IPS-20b (cell line): ENCODE measurements around the gene AGAP1.

Experiments
- H3K27ac ChIP-seq: one replicate; pipeline ENCODE4 v1.5.1; 2013; ENCODE audit warnings: low read length
- H3K27me3 ChIP-seq: 2 replicates; pipeline ENCODE4 v1.6.1; 2013; ENCODE audit warnings: mild to moderate bottlenecking, low read length, inconsistent platforms; ENCODE audit not compliant: insufficient read depth
- H3K36me3 ChIP-seq: 2 replicates; pipeline ENCODE4 v1.6.1; 2013; ENCODE audit warnings: low read depth, mild to moderate bottlenecking, inconsistent platforms, low read length, moderate library complexity; ENCODE audit not compliant: insufficient read depth
- H3K4me1 ChIP-seq: 2 replicates; pipeline ENCODE4 v1.6.1; 2013; ENCODE audit warnings: mild to moderate bottlenecking, control low read depth, inconsistent platforms, low read length, moderate library complexity; ENCODE audit not compliant: insufficient read depth
- H3K4me3 ChIP-seq: 2 replicates; pipeline ENCODE4 v1.5.1; 2013; ENCODE audit warnings: mild to moderate bottlenecking, low read length, inconsistent platforms
- H3K9ac ChIP-seq: 2 replicates; pipeline ENCODE4 v1.6.1; 2013; ENCODE audit warnings: low read depth, mild to moderate bottlenecking, inconsistent platforms, low read length, moderate library complexity
- H3K9me3 ChIP-seq: 2 replicates; pipeline ENCODE4 v1.6.1; 2013; ENCODE audit warnings: mild to moderate bottlenecking, low read depth, low read length, inconsistent platforms; ENCODE audit not compliant: insufficient read depth

AGAP1 gene

DNA sequence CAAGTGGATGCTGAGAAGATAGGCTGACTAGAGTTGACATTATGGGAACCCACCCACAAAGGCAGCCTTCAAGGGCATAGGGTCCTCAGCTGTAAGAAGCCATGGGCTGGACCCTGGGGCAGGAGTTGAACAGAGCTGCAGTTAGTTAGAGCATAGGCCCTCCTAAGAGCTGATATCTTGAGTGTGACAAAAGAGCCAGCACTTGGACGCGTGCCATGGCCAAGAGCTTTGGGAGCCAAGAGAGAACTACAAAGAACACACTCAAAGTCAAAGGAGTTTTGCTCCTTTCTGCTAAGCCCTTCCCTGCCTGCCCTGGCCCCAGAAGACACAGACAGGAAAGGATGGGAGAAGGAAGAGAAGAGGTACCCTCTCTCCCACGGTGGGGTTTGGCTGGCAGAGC is 29.9 kb upstream of the AGAP1 start:
- H3K27ac ChIP-seq = no peak overlapping the region
- no peaks in the 10 kb centered on the region; the same call in 1 of the 2 replicates for H3K27me3 ChIP-seq
- H3K36me3 ChIP-seq = no peaks in the 10 kb centered on the region

DNA sequence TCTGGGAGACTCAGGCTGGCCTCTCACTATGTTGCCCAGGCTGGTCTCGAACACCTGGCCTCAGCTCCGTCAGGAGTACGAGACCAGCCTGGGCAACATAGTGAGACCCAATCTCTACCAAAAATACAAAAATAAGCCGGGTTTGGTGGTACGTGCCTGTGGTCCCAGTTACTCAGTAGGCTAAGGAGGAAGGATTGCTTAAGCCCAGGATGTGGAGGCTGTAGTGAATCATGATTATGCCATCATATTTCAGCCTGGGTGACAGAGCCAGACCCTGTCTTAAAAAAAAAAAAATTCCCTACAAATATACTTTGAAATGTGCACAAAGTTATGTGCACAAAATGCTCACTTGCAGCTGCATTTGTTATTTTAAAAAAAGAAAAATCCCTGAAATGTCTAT is 26.3 kb upstream of the AGAP1 start:
- Histone ChIP-seq H3K36me3 (no peaks in the 10 kb centered on the region), H3K9me3 (no peaks in the 10 kb centered on the region), H3K4me3 (no peak overlapping the region), H3K27ac (no peak overlapping the region), H3K9ac (no peak overlapping the region), H3K4me1 (no peaks in the 10 kb centered on the region), H3K27me3 (no peaks in the 10 kb centered on the region)

More for the DNA sequence above, 29.9 kb upstream of the AGAP1 start:
- H3K4me3 ChIP-seq = no peak overlapping the region
- no peaks in the 10 kb centered on the region for H3K4me1 ChIP-seq
- H3K9ac ChIP-seq = no peak overlapping the region
- H3K9me3 ChIP-seq = no peaks in the 10 kb centered on the region

DNA sequence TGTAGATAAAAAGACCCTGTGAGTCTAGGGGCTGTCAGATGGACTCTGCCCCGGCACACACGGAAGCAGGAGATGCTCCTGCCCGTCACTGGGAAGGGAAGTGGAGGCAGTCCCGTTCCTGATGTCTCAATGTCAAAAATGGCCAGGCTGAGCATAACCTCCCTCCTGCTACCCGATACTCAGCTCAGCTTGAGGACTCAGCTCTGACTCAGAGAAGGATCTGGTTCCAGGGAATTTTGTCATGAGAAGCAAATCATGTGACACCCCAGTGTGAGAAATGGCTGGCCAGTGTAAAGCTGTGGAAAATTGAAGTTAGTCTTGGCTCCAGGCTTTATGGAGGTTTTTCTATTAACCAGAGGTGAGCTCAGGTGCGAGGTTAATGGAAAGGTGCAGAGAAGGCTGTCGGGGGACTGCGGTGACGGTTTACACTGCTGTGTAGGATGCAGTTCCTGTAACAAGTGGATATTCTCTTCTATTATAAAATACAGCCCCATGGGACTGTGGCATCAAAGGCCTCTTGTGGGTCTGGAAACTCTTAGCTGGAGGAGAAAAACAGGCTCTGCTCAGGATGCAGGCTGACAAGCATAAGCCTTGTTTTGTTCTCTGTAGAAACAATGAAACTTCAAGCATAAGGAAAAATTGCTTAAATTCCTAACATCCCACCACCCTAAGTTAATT is 24.7 kb upstream of the AGAP1 start:
- Histone ChIP-seq H3K9ac (no peak overlapping the region), H3K4me3 (no peak overlapping the region), H3K9me3 (no peaks in the 10 kb centered on the region), H3K4me1 (no peaks in the 10 kb centered on the region), H3K36me3 (no peaks in the 10 kb centered on the region), H3K27ac (no peak overlapping the region), H3K27me3 (no peaks in the 10 kb centered on the region)

DNA sequence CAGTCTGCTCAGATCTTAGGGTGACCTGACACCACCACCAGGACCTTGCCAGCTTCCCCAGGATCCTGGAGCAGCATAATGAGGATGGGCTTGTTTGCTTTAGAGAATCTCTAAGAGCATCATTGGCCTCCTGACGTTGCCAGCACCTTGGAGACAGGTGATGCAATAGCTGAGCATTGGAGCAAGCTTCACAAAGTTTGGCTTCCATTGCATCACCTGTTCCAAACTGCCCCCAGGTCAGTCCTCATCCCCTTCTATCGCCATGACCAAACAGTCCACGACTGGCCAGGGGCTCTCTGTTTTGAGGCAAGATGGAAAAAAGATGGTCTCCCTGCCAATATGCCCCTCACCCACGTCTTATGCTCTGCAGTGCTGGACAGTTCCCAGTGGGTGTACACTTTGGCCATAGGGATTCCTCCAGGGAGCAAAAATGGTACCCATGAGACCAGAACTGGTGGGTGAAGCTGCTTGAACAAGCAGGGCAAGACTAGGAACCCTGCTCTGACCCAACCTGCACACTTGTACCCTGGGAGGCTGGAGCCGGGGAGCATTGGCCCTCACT is 22.6 kb upstream of the AGAP1 start:
- H3K27me3 ChIP-seq = no peaks in the 10 kb centered on the region
- no peak overlapping the region for H3K27ac ChIP-seq
- H3K4me3 ChIP-seq = no peak overlapping the region
- H3K9ac ChIP-seq = no peak overlapping the region
- H3K36me3 ChIP-seq = no peaks in the 10 kb centered on the region
- H3K4me1 ChIP-seq = no peaks in the 10 kb centered on the region
- no peaks in the 10 kb centered on the region for H3K9me3 ChIP-seq

DNA sequence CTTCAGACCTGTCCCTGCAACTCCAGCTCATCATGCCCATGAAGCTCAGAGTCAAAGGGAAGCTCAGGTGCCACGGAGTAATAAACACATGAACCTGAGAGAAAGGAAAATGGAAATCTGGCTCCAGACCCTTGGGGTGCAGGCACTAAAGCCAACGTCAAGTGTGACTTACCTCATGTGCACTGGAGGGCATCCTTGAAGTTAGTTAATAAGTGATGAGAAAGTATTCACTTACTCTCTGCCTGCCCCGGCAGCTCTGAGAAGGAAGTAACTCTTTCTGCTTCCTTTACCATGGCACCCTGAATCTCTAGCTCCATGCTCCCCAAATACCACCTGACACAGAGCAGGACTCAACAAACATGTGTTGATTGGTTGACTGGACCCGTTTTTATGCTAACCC is 21.4 kb upstream of the AGAP1 start:
- no peaks in the 10 kb centered on the region for H3K36me3 ChIP-seq
- no peaks in the 10 kb centered on the region for H3K27me3 ChIP-seq
- H3K4me1 ChIP-seq = no peaks in the 10 kb centered on the region
- H3K9ac ChIP-seq = no peak overlapping the region
- H3K4me3 ChIP-seq = no peak overlapping the region
- H3K27ac ChIP-seq = no peak overlapping the region
- no peaks in the 10 kb centered on the region for H3K9me3 ChIP-seq

DNA sequence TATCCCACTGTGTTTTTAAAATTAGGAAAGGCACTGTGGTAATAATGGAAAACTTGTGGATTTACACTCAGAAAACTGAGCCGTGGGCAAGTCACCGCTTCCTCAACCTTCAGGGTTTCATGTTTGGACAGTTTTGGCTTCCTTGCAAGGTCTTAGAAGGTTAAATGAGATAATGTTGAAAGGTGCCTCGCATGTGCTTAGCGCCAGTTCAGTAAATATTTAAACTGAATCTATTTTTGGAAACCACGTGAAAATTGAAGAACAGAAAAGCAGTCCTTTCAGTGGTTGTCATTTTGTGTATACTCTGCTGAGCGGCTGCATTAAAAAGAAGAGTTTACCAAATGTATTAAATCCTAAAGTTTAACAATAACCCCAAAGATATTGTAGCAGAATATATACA is 15.2 kb upstream of the AGAP1 start:
- Histone ChIP-seq H3K9ac (no peak overlapping the region), H3K27me3 (no peaks in the 10 kb centered on the region), H3K27ac (no peak overlapping the region), H3K4me3 (no peak overlapping the region), H3K4me1 (no peaks in the 10 kb centered on the region), H3K9me3 (no peaks in the 10 kb centered on the region), H3K36me3 (no peaks in the 10 kb centered on the region)

DNA sequence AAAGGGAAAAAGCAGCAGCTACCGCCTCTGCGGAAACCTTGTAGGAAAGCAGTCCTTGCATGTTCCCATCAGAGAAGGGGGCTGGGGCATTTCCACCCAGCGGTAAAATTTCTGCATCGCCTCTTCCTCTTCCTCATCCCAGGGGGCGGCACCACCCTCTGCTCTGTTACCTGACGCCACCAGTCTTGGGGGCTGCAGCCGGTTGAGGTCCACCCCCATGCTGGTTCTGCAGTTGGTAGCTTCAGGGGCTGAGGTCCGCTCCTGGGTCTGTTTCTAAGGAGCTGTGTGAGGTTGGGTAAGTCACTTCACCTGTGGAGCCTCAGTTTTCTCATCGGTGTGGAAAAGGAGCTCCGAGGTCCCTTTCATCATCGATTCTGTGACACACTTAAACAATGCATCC is 14.2 kb upstream of the AGAP1 start:
- H3K27ac ChIP-seq = no peak overlapping the region
- no peak overlapping the region for H3K4me3 ChIP-seq
- H3K27me3 ChIP-seq = no peaks in the 10 kb centered on the region
- H3K9me3 ChIP-seq = no peaks in the 10 kb centered on the region
- no peak overlapping the region for H3K9ac ChIP-seq
- no peaks in the 10 kb centered on the region for H3K36me3 ChIP-seq
- no peaks in the 10 kb centered on the region for H3K4me1 ChIP-seq

DNA sequence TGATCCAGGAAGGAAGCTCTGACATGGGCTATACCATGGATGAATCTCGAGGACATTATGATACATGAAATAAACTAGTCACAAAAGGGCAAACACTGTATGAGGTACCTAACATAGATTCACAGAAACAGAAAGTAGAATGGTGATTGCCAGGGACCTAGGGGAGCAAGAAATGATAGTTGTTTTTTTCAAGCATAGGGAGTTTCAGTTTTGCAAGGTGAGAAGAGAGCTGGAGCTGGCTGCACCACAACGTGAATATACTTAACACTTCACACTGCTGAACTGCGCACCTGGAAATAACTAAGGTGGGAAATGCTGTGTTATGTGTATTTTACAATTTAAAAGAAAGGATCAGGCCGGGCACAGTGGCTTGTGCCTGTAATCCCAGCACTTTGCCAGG is 13.2 kb upstream of the AGAP1 start:
- Histone ChIP-seq H3K4me3 (no peak overlapping the region), H3K27ac (no peak overlapping the region), H3K9ac (no peak overlapping the region), H3K27me3 (no peaks in the 10 kb centered on the region), H3K9me3 (no peaks in the 10 kb centered on the region), H3K36me3 (no peaks in the 10 kb centered on the region), H3K4me1 (no peaks in the 10 kb centered on the region)

DNA sequence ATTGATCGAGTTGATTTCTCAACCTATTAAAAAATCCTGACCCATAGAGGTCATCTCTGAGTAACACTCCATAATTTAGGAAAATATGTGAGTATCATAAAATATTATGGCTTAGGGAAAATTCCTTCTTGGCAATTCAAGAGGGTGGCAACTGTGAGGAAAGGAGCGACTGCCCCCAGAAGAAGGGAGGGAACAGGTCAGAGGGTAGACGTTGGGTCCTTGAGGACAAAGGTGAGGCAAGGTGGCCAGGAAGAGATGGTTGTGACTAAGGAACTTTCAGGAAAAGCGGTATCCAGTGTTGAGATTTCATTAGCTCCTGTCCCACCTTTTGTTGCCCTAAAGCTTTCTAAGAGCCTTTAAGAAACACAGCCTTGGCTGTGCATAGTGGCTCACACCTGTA is 10.5 kb upstream of the AGAP1 start:
- H3K9me3 ChIP-seq = no peaks in the 10 kb centered on the region
- H3K36me3 ChIP-seq = no peaks in the 10 kb centered on the region
- H3K9ac ChIP-seq = no peak overlapping the region
- H3K27ac ChIP-seq = no peak overlapping the region
- H3K4me1 ChIP-seq = no peaks in the 10 kb centered on the region
- no peaks in the 10 kb centered on the region for H3K27me3 ChIP-seq
- H3K4me3 ChIP-seq = no peak overlapping the region

DNA sequence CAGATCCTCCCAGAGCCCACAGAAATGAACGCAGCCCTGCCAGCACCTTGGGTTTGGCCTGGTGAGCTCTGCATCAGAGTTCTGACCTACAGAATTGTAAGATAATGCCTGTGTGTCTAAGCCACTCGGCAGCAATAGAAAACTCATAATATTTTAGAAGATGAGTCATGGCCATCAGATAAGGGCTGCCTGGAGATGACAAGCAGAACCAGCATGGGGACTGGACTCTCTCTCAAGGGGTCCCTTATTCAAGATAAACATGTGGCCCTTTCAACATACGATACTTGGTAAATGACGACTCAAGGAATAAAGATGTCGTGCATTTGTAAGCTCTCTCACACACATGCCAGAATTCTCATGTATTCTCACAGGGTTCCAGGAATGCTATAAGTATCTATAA is 8.5 kb upstream of the AGAP1 start:
- no peaks in the 10 kb centered on the region for H3K4me1 ChIP-seq
- H3K9ac ChIP-seq = no peak overlapping the region
- H3K4me3 ChIP-seq = no peak overlapping the region
- no peaks in the 10 kb centered on the region for H3K36me3 ChIP-seq
- H3K27me3 ChIP-seq = no peaks in the 10 kb centered on the region
- no peak overlapping the region for H3K27ac ChIP-seq
- H3K9me3 ChIP-seq = no peaks in the 10 kb centered on the region

DNA sequence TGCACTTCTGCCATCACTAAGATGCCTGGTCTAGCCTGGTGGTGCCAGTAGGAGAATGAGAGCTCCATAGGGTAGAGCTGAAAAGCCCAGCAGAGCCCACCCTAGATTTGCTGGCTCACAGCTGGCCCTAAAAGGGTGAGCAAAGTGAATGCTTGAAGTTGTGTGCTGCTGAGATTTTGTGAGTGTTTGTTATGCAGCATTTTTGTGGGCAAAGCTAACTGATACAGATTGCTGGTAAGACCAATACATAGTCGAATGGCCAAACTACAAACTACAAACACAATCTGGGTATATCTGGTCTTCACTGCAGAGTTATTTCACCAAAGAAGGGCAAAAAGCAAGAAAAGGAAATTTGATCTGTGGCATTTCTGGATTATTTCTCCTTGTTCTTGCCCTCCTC is 7.1 kb upstream of the AGAP1 start:
- no peak overlapping the region for H3K9ac ChIP-seq
- H3K27ac ChIP-seq = no peak overlapping the region
- H3K4me3 ChIP-seq = no peak overlapping the region
- H3K4me1 ChIP-seq = no peaks in the 10 kb centered on the region
- 0 out of 2 replicates have a peak, but pooled peaks cover under 1% of the 10 kb centered on the region for H3K27me3 ChIP-seq
- no peaks in the 10 kb centered on the region for H3K9me3 ChIP-seq
- H3K36me3 ChIP-seq = no peaks in the 10 kb centered on the region

DNA sequence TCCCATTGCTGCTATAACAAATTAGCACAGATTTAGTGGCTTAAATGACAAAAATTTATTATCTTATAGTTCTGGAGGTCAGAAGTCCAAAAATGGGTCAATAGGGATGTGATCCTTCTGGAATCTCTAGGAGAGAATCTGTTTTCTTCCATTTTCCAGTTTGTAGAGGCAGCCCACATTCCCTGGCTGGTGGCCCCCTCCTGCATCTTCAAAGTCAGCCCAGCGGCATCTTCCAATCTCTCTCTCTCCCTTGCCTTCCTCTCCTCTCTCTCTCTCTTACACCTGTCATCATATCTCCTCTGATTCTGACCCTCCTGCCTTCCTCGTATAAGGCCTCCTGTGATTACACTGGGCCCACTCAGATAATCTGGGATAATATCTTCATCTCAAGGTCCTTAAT is 3.9 kb upstream of the AGAP1 start:
- Histone ChIP-seq H3K27ac (no peak overlapping the region), H3K9ac (no peak overlapping the region), H3K27me3 (peaks cover 21% of the 10 kb centered on the region), H3K4me1 (no peaks in the 10 kb centered on the region; the same call in 1 of the 2 replicates), H3K4me3 (no peak overlapping the region), H3K36me3 (no peaks in the 10 kb centered on the region), H3K9me3 (no peaks in the 10 kb centered on the region)
